K562 (cell line): Measurements from ENCODE around the gene TRAPPC2L. TPM values are rescaled to one million over a fixed set of nuclear protein-coding genes. Genes with fewer than 3 reads are reported as not detected.

Experiments
- ARID4B ChIP-seq: sonication (generic); formaldehyde crosslinking; IDR thresholded peaks from 2 replicates; pipeline ENCODE4 v1.8.0; 2022; ENCODE audit warnings: mild to moderate bottlenecking, missing genetic modification reagents
- CBFB ChIP-seq: sonication (generic); formaldehyde crosslinking; IDR thresholded peaks from 2 replicates; pipeline ENCODE4 v1.4.0; 2020; ENCODE audit warnings: mild to moderate bottlenecking, missing genetic modification reagents
- CHD2 ChIP-seq: IDR thresholded peaks from 2 replicates; pipeline ENCODE4 v1.6.1; 2011; ENCODE audit warnings: low read depth, low read length
- CREB1 ChIP-seq, 2 experiments: sonication (generic) in 1 of 2; formaldehyde crosslinking in 1 of 2; IDR thresholded peaks; 2 replicates each; pipeline versions ENCODE4 v1.6.1 to v1.8.0; 2012 to 2022; ENCODE audit warnings: inconsistent platforms in 1 of 2, mild to moderate bottlenecking in 1 of 2, missing genetic modification reagents in 1 of 2, moderate library complexity in 1 of 2
- DACH1 ChIP-seq: fragments of 450-650 bp; IDR thresholded peaks from 2 replicates; pipeline ENCODE4 v1.6.1; 2018; ENCODE audit not compliant: partially characterized antibody
- FIP1L1 ChIP-seq: fragments of 200-400 bp; formaldehyde crosslinking; IDR thresholded peaks from 2 replicates; pipeline ENCODE4 v1.6.1; 2018; ENCODE audit warnings: mild to moderate bottlenecking, low read depth, low read length; ENCODE audit not compliant: poor library complexity, severe bottlenecking
- MEF2A ChIP-seq: IDR thresholded peaks from 2 replicates; pipeline ENCODE4 v1.6.1; 2011; ENCODE audit warnings: low read depth, mild to moderate bottlenecking, low read length, moderate library complexity; ENCODE audit not compliant: control insufficient read depth
- MYC ChIP-seq, 2 experiments: fragments of 250-450 bp in 1 of 2; sonication (Bioruptor Pico) in 1 of 2; IDR thresholded peaks; 2 replicates each; pipeline versions ENCODE4 v1.5.1 to v1.6.1; 2012 to 2021; ENCODE audit warnings: low read depth in 2 of 2, borderline replicate concordance in 1 of 2, improper control_type of control experiment in 1 of 2, low read length in 1 of 2, mild to moderate bottlenecking in 1 of 2, moderate library complexity in 1 of 2
- MYNN ChIP-seq, 2 experiments: sonication (generic); formaldehyde crosslinking in 1 of 2; IDR thresholded peaks; 2 replicates each; pipeline versions ENCODE4 v1.5.0 to v1.6.1; 2016 to 2020; ENCODE audit warnings: antibody characterized with exemption in 1 of 2, missing genetic modification reagents in 1 of 2
- NRF1 ChIP-seq, 2 experiments: fragments of 450-650 bp; IDR thresholded peaks in 1 of 2; conservative IDR thresholded peaks in 1 of 2; 2 replicates each; pipeline ENCODE4 v1.6.1; 2014; ENCODE audit warnings: mild to moderate bottlenecking in 2 of 2
- SMC3 ChIP-seq: conservative IDR thresholded peaks from 2 replicates; pipeline ENCODE4 v1.6.1; 2011; ENCODE audit warnings: low read depth, low read length, improper control_type of control experiment; ENCODE audit not compliant: insufficient read depth
- SP1 ChIP-seq: sonication (generic); formaldehyde crosslinking; IDR thresholded peaks from 2 replicates; pipeline ENCODE4 v1.8.1; 2022; ENCODE audit warnings: mild to moderate bottlenecking, missing genetic modification reagents
- SRSF9 ChIP-seq: fragments of 200-400 bp; formaldehyde crosslinking; IDR thresholded peaks from 2 replicates; pipeline ENCODE4 v1.6.1; 2017; ENCODE audit warnings: low read depth, low read length, borderline replicate concordance
- ZFP30 ChIP-seq: fragments of 250-450 bp; sonication (Bioruptor Pico); IDR thresholded peaks from 2 replicates; pipeline ENCODE4 v1.8.0; 2022; ENCODE audit warnings: moderate library complexity, mild to moderate bottlenecking, inconsistent platforms, borderline replicate concordance
- ZFX ChIP-seq: sonication (generic); formaldehyde crosslinking; IDR thresholded peaks from 2 replicates; pipeline ENCODE4 v1.8.0; 2022; ENCODE audit warnings: mild to moderate bottlenecking, missing genetic modification reagents, moderate library complexity
- ZNF143 ChIP-seq: sonication (generic); formaldehyde crosslinking; IDR thresholded peaks from 2 replicates; pipeline ENCODE4 v1.9.0; 2022; ENCODE audit warnings: mild to moderate bottlenecking, missing genetic modification reagents
- polyA plus RNA-seq, 8 experiments: library from polyadenylated mRNA; depleted of rRNA in 4 of 8; stranded (reverse) in 5 of 8; unstranded in 3 of 8; fragments of >200 nt; fragmentation: Nextera tagmentation in 2 of 8; fragmentation: Illumina TruSeq in 1 of 8; extraction: Ambion mirVana in 2 of 8; extraction: Trizol in 1 of 8; gene quantifications; 2 replicates each; pipeline versions ENCODE4 v1.2.1 to v1.2.3, GENCODE V29; 2011 to 2014; ENCODE audit warnings: inconsistent platforms in 1 of 8, missing spikeins in 1 of 8
- total RNA-seq, 7 experiments: library from RNA; depleted of rRNA in 6 of 7; stranded (reverse); fragments of >200 nt in 6 of 7; fragmentation: Illumina TruSeq in 2 of 7; extraction: Trizol in 2 of 7; gene quantifications; 2 replicates each; pipeline versions ENCODE4 v1.2.1 to v1.2.3, GENCODE V29; 2011 to 2021; ENCODE audit warnings: low replicate concordance in 1 of 7
- TF ChIP-seq, protein P1 (sequence below): sonication (generic); formaldehyde crosslinking; IDR thresholded peaks from 2 replicates; pipeline ENCODE4 v1.9.0; 2022; ENCODE audit warnings: mild to moderate bottlenecking, missing genetic modification reagents
- TF ChIP-seq, protein P2 (sequence below): sonication (generic); formaldehyde crosslinking; IDR thresholded peaks from 2 replicates; pipeline ENCODE4 v1.8.0; 2022; ENCODE audit warnings: missing genetic modification reagents, mild to moderate bottlenecking, moderate library complexity, borderline replicate concordance
- TF ChIP-seq, protein P3 (sequence below): sonication (generic); formaldehyde crosslinking; IDR thresholded peaks from 2 replicates; pipeline ENCODE4 v1.8.1; 2023; ENCODE audit warnings: mild to moderate bottlenecking, missing genetic modification reagents

TRAPPC2L gene
- total and polyA plus RNA-seq, 9 of the 15 experiments (the other 6 are each of a cell fraction or from before 2014, with no cell fraction given), result 60.4 to 398 (median 97.5) TPM

- TF ChIP-seq NRF1 (conservative IDR thresholded peaks at IDR 0.05 in 1 of 2, IDR thresholded peaks at IDR 0.05 in 1 of 2) (peak in 1 of 2 experiments; percentile 36; a peak in 1 of 4 replicates), CHD2 (0 out of 2 replicates have a peak, but pooled peaks have one; percentile 23), DACH1 (no peak), MYC (IDR thresholded peaks at IDR 0.05; ENCODE audit: low read depth, low read length) (peak; percentile 71; the same call in 1 of the 2 replicates), MYC (CRISPR knock-in tag; IDR thresholded peaks at IDR 0.05; ENCODE audit: borderline replicate concordance, low read depth) (no peak), ZNF143 (CRISPR knock-in tag) (0 out of 2 replicates have a peak, but pooled peaks have one; percentile 44), ZFP30 (CRISPR knock-in tag) (no peak), ARID4B (CRISPR knock-in tag) (peak; percentile 71), MEF2A (0 out of 2 replicates have a peak, but pooled peaks have one; percentile 6), CBFB (CRISPR knock-in tag) (0 out of 2 replicates have a peak, but pooled peaks have one; percentile 37), FIP1L1 (peak; percentile 56), CREB1 (IDR thresholded peaks at IDR 0.05) (no peak; the same call in 1 of the 2 replicates), CREB1 (CRISPR knock-in tag; IDR thresholded peaks at IDR 0.05) (peak; percentile 87), SRSF9 (no peak), MYNN (IDR thresholded peaks at IDR 0.05) (no peak), MYNN (CRISPR knock-in tag; IDR thresholded peaks at IDR 0.05) (no peak), ZFX (CRISPR knock-in tag) (peak; percentile 42), SP1 (CRISPR knock-in tag) (peak; percentile 61), SMC3 (peak; percentile 57)
- TF ChIP-seq, protein P1, sequence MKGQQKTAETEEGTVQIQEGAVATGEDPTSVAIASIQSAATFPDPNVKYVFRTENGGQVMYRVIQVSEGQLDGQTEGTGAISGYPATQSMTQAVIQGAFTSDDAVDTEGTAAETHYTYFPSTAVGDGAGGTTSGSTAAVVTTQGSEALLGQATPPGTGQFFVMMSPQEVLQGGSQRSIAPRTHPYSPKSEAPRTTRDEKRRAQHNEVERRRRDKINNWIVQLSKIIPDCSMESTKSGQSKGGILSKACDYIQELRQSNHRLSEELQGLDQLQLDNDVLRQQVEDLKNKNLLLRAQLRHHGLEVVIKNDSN (CRISPR knock-in tag), result peak; percentile 72
- TF ChIP-seq, protein P2, sequence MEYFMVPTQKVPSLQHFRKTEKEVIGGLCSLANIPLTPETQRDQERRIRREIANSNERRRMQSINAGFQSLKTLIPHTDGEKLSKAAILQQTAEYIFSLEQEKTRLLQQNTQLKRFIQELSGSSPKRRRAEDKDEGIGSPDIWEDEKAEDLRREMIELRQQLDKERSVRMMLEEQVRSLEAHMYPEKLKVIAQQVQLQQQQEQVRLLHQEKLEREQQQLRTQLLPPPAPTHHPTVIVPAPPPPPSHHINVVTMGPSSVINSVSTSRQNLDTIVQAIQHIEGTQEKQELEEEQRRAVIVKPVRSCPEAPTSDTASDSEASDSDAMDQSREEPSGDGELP (CRISPR knock-in tag), result peak; percentile 77
- TF ChIP-seq, protein P3, sequence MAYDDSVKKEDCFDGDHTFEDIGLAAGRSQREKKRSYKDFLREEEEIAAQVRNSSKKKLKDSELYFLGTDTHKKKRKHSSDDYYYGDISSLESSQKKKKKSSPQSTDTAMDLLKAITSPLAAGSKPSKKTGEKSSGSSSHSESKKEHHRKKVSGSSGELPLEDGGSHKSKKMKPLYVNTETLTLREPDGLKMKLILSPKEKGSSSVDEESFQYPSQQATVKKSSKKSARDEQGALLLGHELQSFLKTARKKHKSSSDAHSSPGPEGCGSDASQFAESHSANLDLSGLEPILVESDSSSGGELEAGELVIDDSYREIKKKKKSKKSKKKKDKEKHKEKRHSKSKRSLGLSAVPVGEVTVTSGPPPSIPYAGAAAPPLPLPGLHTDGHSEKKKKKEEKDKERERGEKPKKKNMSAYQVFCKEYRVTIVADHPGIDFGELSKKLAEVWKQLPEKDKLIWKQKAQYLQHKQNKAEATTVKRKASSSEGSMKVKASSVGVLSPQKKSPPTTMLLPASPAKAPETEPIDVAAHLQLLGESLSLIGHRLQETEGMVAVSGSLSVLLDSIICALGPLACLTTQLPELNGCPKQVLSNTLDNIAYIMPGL, result 0 out of 2 replicates have a peak, but pooled peaks have one; percentile 26
These were observed 17.8 kb upstream of the TRAPPC2L start (continued) for GRCh38 chr16:88839026-88839529.
